Skin of body (tissue), 2 donors: ENCODE data around the gene ALDH1L1. TPM values are rescaled to one million over a fixed set of nuclear protein-coding genes. Genes with fewer than 3 reads are reported as not detected.

Source experiments
- DNase-seq: peaks from one replicate; lab custom pipeline; 2025; lab: John Stamatoyannopoulos, UW
- total RNA-seq: library from RNA; depleted of rRNA; stranded (reverse); fragments of >200 nt; gene quantifications from one replicate; pipeline ENCODE4 v1.2.3, GENCODE V29; 2014

Gene ALDH1L1
- total RNA-seq, 1 donor from 2014 or later, result 8.8 TPM

- no peak for DNase-seq
Measured at GRCh38 chr3:126154391-126155279, 25.8 kb downstream of the ALDH1L1 start.

- no peak for DNase-seq
Measured at GRCh38 chr3:126153695-126154360, 26.6 kb downstream of the ALDH1L1 start.

GRCh38 chr3:126152901-126153694 is 27.3 kb downstream of the ALDH1L1 start:
- DNase-seq, result no peak

GRCh38 chr3:126152458-126152857 is 27.9 kb downstream of the ALDH1L1 start:
- DNase-seq, result no peak

- DNase-seq, result no peak
Measured at GRCh38 chr3:126151562-126152302, 28.7 kb downstream of the ALDH1L1 start.

GRCh38 chr3:126149960-126150515 is 30.3 kb downstream of the ALDH1L1 start:
- no peak for DNase-seq

- DNase-seq, result no peak
Measured at GRCh38 chr3:126149256-126149902, 31.0 kb downstream of the ALDH1L1 start.

GRCh38 chr3:126147932-126148683 is 32.3 kb downstream of the ALDH1L1 start:
- DNase-seq, result no peak

GRCh38 chr3:126147147-126147931 is 33.0 kb downstream of the ALDH1L1 start:
- no peak for DNase-seq

- no peak for DNase-seq
Measured at GRCh38 chr3:126146525-126147146, 33.8 kb downstream of the ALDH1L1 start.

GRCh38 chr3:126146034-126146433 is 34.4 kb downstream of the ALDH1L1 start:
- DNase-seq, result no peak

- DNase-seq, result no peak
Measured at GRCh38 chr3:126142652-126143051, 37.7 kb downstream of the ALDH1L1 start.

- DNase-seq, result no peak
Measured at GRCh38 chr3:126137490-126138130, 42.8 kb downstream of the ALDH1L1 start.

- no peak for DNase-seq
Measured at GRCh38 chr3:126136428-126137220, 43.8 kb downstream of the ALDH1L1 start.

- DNase-seq, result no peak
Measured at GRCh38 chr3:126135406-126136076, 44.8 kb downstream of the ALDH1L1 start.

GRCh38 chr3:126135071-126135405 is 45.3 kb downstream of the ALDH1L1 start:
- no peak for DNase-seq
